Measurements from ENCODE around the gene ANKRD17.

Gene ANKRD17

GRCh38 chr4:73037057-73037456, 221.5 kb downstream of the ANKRD17 start:
- no peak overlapping the region for H3K9ac ChIP-seq (ENCODE audit: low read depth, low read length, poor library complexity, severe bottlenecking)
- no peak overlapping the region for H3K4me3 ChIP-seq (ENCODE audit: low read length, poor library complexity, severe bottlenecking)
- H2AFZ ChIP-seq (ENCODE audit: low read length), result no peak overlapping the region
- H3K4me2 ChIP-seq (ENCODE audit: low read depth, low read length, poor library complexity, severe bottlenecking), result no peak overlapping the region
- no peak for TF ChIP-seq EZH2phosphoT487 (IDR thresholded peaks at IDR 0.05; ENCODE audit: borderline replicate concordance)
- no peaks in the 10 kb centered on the region for H3F3A ChIP-seq (ENCODE audit: low read depth)
- H3K9me3 ChIP-seq (ENCODE audit: insufficient read depth, low read depth, low read length), result peaks cover 6% of the 10 kb centered on the region; the same call in 1 of the 2 replicates
- no peaks in the 10 kb centered on the region for H3K36me3 ChIP-seq (ENCODE audit: insufficient read depth, low read length)
- H4K20me1 ChIP-seq (ENCODE audit: insufficient read depth, low read length, poor library complexity, severe bottlenecking), result no peaks in the 10 kb centered on the region
- H3K79me2 ChIP-seq (ENCODE audit: insufficient read depth, low read length), result no peaks in the 10 kb centered on the region
- no peaks in the 10 kb centered on the region for H3K9me2 ChIP-seq (replicated peaks; ENCODE audit: low read depth, low read length)
- no peaks in the 10 kb centered on the region for H3K4me1 ChIP-seq (ENCODE audit: insufficient read depth, low read length, poor library complexity, severe bottlenecking)
- no peaks in the 10 kb centered on the region for H3K27me3 ChIP-seq (ENCODE audit: insufficient read depth, low read length, poor library complexity, severe bottlenecking)

GRCh38 chr4:73036123-73036522, 222.5 kb downstream of the ANKRD17 start:
- H3K79me2 ChIP-seq (ENCODE audit: insufficient read depth, low read length), result no peaks in the 10 kb centered on the region

GRCh38 chr4:73034896-73035295, 223.7 kb downstream of the ANKRD17 start:
- H4K20me1 ChIP-seq (ENCODE audit: insufficient read depth, low read length, poor library complexity, severe bottlenecking), result no peaks in the 10 kb centered on the region
- H3K9ac ChIP-seq (ENCODE audit: low read depth, low read length, poor library complexity, severe bottlenecking), result no peak overlapping the region
- no peaks in the 10 kb centered on the region for H3K4me1 ChIP-seq (ENCODE audit: insufficient read depth, low read length, poor library complexity, severe bottlenecking)
- H3K9me3 ChIP-seq (ENCODE audit: insufficient read depth, low read depth, low read length), result peaks cover 6% of the 10 kb centered on the region; the same call in 1 of the 2 replicates
- H3K27me3 ChIP-seq (ENCODE audit: insufficient read depth, low read length, poor library complexity, severe bottlenecking), result no peaks in the 10 kb centered on the region
- no peak overlapping the region for H3K4me3 ChIP-seq (ENCODE audit: low read length, poor library complexity, severe bottlenecking)
- no peak overlapping the region for H2AFZ ChIP-seq (ENCODE audit: low read length)
- no peak overlapping the region for H3K4me2 ChIP-seq (ENCODE audit: low read depth, low read length, poor library complexity, severe bottlenecking)
- H3F3A ChIP-seq (ENCODE audit: low read depth), result no peaks in the 10 kb centered on the region
- no peaks in the 10 kb centered on the region for H3K36me3 ChIP-seq (ENCODE audit: insufficient read depth, low read length)
- TF ChIP-seq EZH2phosphoT487 (IDR thresholded peaks at IDR 0.05; ENCODE audit: borderline replicate concordance) (no peak), CTCF (conservative IDR thresholded peaks at IDR 0.05; ENCODE audit: low read length) (no peak)
- H3K79me2 ChIP-seq (ENCODE audit: insufficient read depth, low read length), result no peaks in the 10 kb centered on the region
- H3K9me2 ChIP-seq (replicated peaks; ENCODE audit: low read depth, low read length), result no peaks in the 10 kb centered on the region

More at GRCh38 chr4:73036123-73036522, 222.5 kb downstream of the ANKRD17 start:
- no peaks in the 10 kb centered on the region for H3K9me2 ChIP-seq (replicated peaks; ENCODE audit: low read depth, low read length)
- no peak overlapping the region for H3K4me2 ChIP-seq (ENCODE audit: low read depth, low read length, poor library complexity, severe bottlenecking)
- H3K27me3 ChIP-seq (ENCODE audit: insufficient read depth, low read length, poor library complexity, severe bottlenecking), result no peaks in the 10 kb centered on the region
- no peaks in the 10 kb centered on the region for H4K20me1 ChIP-seq (ENCODE audit: insufficient read depth, low read length, poor library complexity, severe bottlenecking)
- H3K9ac ChIP-seq (ENCODE audit: low read depth, low read length, poor library complexity, severe bottlenecking), result no peak overlapping the region
- H3F3A ChIP-seq (ENCODE audit: low read depth), result no peaks in the 10 kb centered on the region
- no peaks in the 10 kb centered on the region for H3K4me1 ChIP-seq (ENCODE audit: insufficient read depth, low read length, poor library complexity, severe bottlenecking)
- no peak overlapping the region for H2AFZ ChIP-seq (ENCODE audit: low read length)
- TF ChIP-seq EZH2phosphoT487 (IDR thresholded peaks at IDR 0.05; ENCODE audit: borderline replicate concordance) (no peak), CTCF (conservative IDR thresholded peaks at IDR 0.05; ENCODE audit: low read length) (no peak)
- no peak overlapping the region for H3K4me3 ChIP-seq (ENCODE audit: low read length, poor library complexity, severe bottlenecking)
- no peaks in the 10 kb centered on the region for H3K36me3 ChIP-seq (ENCODE audit: insufficient read depth, low read length)
- H3K9me3 ChIP-seq (ENCODE audit: insufficient read depth, low read depth, low read length), result peaks cover 6% of the 10 kb centered on the region; the same call in 1 of the 2 replicates

- no peak overlapping the region for H2AFZ ChIP-seq (ENCODE audit: low read length)
- H3K79me2 ChIP-seq (ENCODE audit: insufficient read depth, low read length), result no peaks in the 10 kb centered on the region
- no peak overlapping the region for H3K4me3 ChIP-seq (ENCODE audit: low read length, poor library complexity, severe bottlenecking)
Measured at GRCh38 chr4:73028621-73029020, 230.0 kb downstream of the ANKRD17 start.

More at GRCh38 chr4:73028621-73029020, 230.0 kb downstream of the ANKRD17 start:
- H3K9me3 ChIP-seq (ENCODE audit: insufficient read depth, low read depth, low read length), result no peaks in the 10 kb centered on the region
- H3K9ac ChIP-seq (ENCODE audit: low read depth, low read length, poor library complexity, severe bottlenecking), result no peak overlapping the region
- H3K9me2 ChIP-seq (replicated peaks; ENCODE audit: low read depth, low read length), result no peaks in the 10 kb centered on the region
- TF ChIP-seq EZH2phosphoT487 (IDR thresholded peaks at IDR 0.05; ENCODE audit: borderline replicate concordance) (no peak), CTCF (conservative IDR thresholded peaks at IDR 0.05; ENCODE audit: low read length) (no peak)
- H4K20me1 ChIP-seq (ENCODE audit: insufficient read depth, low read length, poor library complexity, severe bottlenecking), result no peaks in the 10 kb centered on the region
- no peaks in the 10 kb centered on the region for H3K4me1 ChIP-seq (ENCODE audit: insufficient read depth, low read length, poor library complexity, severe bottlenecking)
- H3K27me3 ChIP-seq (ENCODE audit: insufficient read depth, low read length, poor library complexity, severe bottlenecking), result no peaks in the 10 kb centered on the region
- H3K4me2 ChIP-seq (ENCODE audit: low read depth, low read length, poor library complexity, severe bottlenecking), result no peak overlapping the region
- no peaks in the 10 kb centered on the region for H3F3A ChIP-seq (ENCODE audit: low read depth)
- no peaks in the 10 kb centered on the region for H3K36me3 ChIP-seq (ENCODE audit: insufficient read depth, low read length)
